Measurements from ENCODE around the gene FOXQ1. TPM values are rescaled to one million over a fixed set of nuclear protein-coding genes. Genes with fewer than 3 reads are reported as not detected.
"Not testable (repeated sequence)": the region's sequence is repeated elsewhere in the genome, so short reads cannot be mapped to it uniquely, and the experiment has no call there.

Gene FOXQ1
- total and polyA plus RNA-seq, 4 donors: 0.28 to 1.1 TPM; not detected in 2

GRCh38 chr6:1317302-1317815 is 5.5 kb downstream of the FOXQ1 start:
- no peak for TF ChIP-seq FOXA2 (IDR thresholded peaks at IDR 0.05)
- no peak for TF ChIP-seq JUND (IDR thresholded peaks at IDR 0.05)
- TF ChIP-seq TAF1 (conservative IDR thresholded peaks at IDR 0.05): no peak
- no peak overlapping the region for H3K4me3 ChIP-seq (ENCODE audit: low read depth in 1 of 3, low read length in 3 of 3)
- no peak overlapping the region for H3K27ac ChIP-seq (ENCODE audit: low read depth in 1 of 2, low read length in 2 of 2)
- WGBS: 61% methylated on average over 43 of the region's 43 CpGs
- peaks cover 0 to 3% (median 1%) of the 10 kb centered on the region in 4 donors for H3K27me3 ChIP-seq (ENCODE audit: control insufficient read depth in 4 of 4, insufficient read depth in 4 of 4, low read length in 3 of 4)
- DNase-seq (ENCODE audit: low spot score): no peak
- no peaks in the 10 kb centered on the region for H3K36me3 ChIP-seq (ENCODE audit: control insufficient read depth in 4 of 4, insufficient read depth in 3 of 4, low read depth in 1 of 4, low read length in 3 of 4)
- no peak overlapping the region for H3K9ac ChIP-seq (ENCODE audit: low read depth in 1 of 2, low read length in 2 of 2)
- no peaks in the 10 kb centered on the region for H3K9me3 ChIP-seq (ENCODE audit: control insufficient read depth in 4 of 4, low read length in 3 of 4)
- H3K4me1 ChIP-seq (ENCODE audit: control insufficient read depth in 4 of 4, insufficient read depth in 4 of 4, low read length in 3 of 4): peaks cover 12 to 27% (median 20%) of the 10 kb centered on the region in 4 donors

- Histone ChIP-seq H3K4me3 (ENCODE audit: low read depth in 1 of 3, low read length in 3 of 3) (no peak overlapping the region), H3K4me1 (ENCODE audit: control insufficient read depth in 4 of 4, insufficient read depth in 4 of 4, low read length in 3 of 4) (peaks cover 9 to 28% (median 20%) of the 10 kb centered on the region in 4 donors), H3K9ac (ENCODE audit: low read depth in 1 of 2, low read length in 2 of 2) (no peak overlapping the region), H3K9me3 (ENCODE audit: control insufficient read depth in 4 of 4, low read length in 3 of 4) (no peaks in the 10 kb centered on the region), H3K27me3 (ENCODE audit: control insufficient read depth in 4 of 4, insufficient read depth in 4 of 4, low read length in 3 of 4) (peaks cover 0 to 2% (median under 1%) of the 10 kb centered on the region in 4 donors), H3K27ac (ENCODE audit: low read depth in 1 of 2, low read length in 2 of 2) (no peak overlapping the region), H3K36me3 (ENCODE audit: control insufficient read depth in 4 of 4, insufficient read depth in 3 of 4, low read depth in 1 of 4, low read length in 3 of 4) (no peaks in the 10 kb centered on the region)
- TF ChIP-seq REST (IDR thresholded peaks at IDR 0.05) (no peak), FOXA2 (IDR thresholded peaks at IDR 0.05) (no peak), RAD21 (IDR thresholded peaks at IDR 0.05) (no peak), SP1 (IDR thresholded peaks at IDR 0.05) (no peak), YY1 (IDR thresholded peaks at IDR 0.05) (no peak)
- no peak for DNase-seq (ENCODE audit: low spot score)
- 75% methylated on average over 7 of the region's 7 CpGs for WGBS
Observed at GRCh38 chr6:1318036-1318435, 6.1 kb downstream of the FOXQ1 start.

DNA sequence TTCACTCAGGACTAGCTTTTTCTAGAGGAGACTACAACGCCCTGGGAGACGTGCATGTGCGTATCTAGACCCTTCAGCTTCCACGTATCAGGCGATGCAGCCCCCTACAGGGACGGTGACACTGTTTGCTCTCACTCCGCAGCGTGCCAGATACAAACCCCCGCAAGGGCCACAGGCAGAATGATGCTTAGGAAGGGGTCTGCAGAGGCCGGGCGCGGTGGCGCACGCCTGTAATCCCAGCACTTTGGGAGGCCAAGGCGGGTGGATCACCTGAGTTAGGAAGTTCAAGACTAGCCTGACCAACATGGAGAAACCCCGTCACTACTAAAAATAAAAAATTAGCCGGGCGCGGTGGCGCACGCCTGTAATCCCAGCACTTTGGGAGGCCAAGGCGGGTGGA is 6.7 kb downstream of the FOXQ1 start:
- not testable (repeated sequence) for H3K27me3 ChIP-seq (ENCODE audit: control insufficient read depth in 4 of 4, insufficient read depth in 4 of 4, low read length in 3 of 4); H3K36me3 ChIP-seq (ENCODE audit: control insufficient read depth in 4 of 4, insufficient read depth in 3 of 4, low read depth in 1 of 4, low read length in 3 of 4); H3K4me3 ChIP-seq (ENCODE audit: low read depth in 1 of 3, low read length in 3 of 3); H3K9me3 ChIP-seq (ENCODE audit: control insufficient read depth in 4 of 4, low read length in 3 of 4); DNase-seq (ENCODE audit: low spot score); H3K27ac ChIP-seq (ENCODE audit: low read depth in 1 of 2, low read length in 2 of 2); H3K9ac ChIP-seq (ENCODE audit: low read depth in 1 of 2, low read length in 2 of 2)
- 86% methylated on average over 15 of the region's 22 CpGs for WGBS
- H3K4me1 ChIP-seq (ENCODE audit: control insufficient read depth in 4 of 4, insufficient read depth in 4 of 4, low read length in 3 of 4): peaks cover 5 to 27% (median 19%) of the 10 kb centered on the region in 4 donors

- TF ChIP-seq GABPA (IDR thresholded peaks at IDR 0.05 in 1 of 2, conservative IDR thresholded peaks at IDR 0.05 in 1 of 2): no peak
- TF ChIP-seq, protein P1, sequence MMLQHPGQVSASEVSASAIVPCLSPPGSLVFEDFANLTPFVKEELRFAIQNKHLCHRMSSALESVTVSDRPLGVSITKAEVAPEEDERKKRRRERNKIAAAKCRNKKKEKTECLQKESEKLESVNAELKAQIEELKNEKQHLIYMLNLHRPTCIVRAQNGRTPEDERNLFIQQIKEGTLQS (IDR thresholded peaks at IDR 0.05): no peak
- TF ChIP-seq JUND (IDR thresholded peaks at IDR 0.05): no peak
- TF ChIP-seq HNF4G (IDR thresholded peaks at IDR 0.05): no peak
- TF ChIP-seq YY1 (IDR thresholded peaks at IDR 0.05): no peak
- TF ChIP-seq CTCF (IDR thresholded peaks at IDR 0.05; ENCODE audit: low read depth, low read length, missing input control): no peak
- TF ChIP-seq SP1 (IDR thresholded peaks at IDR 0.05): no peak
- TF ChIP-seq MAX (IDR thresholded peaks at IDR 0.05): no peak
- no peak for TF ChIP-seq RAD21 (IDR thresholded peaks at IDR 0.05)
- TF ChIP-seq TAF1 (conservative IDR thresholded peaks at IDR 0.05): no peak
- Histone ChIP-seq H3K9me3 (ENCODE audit: control insufficient read depth in 4 of 4, low read length in 3 of 4) (no peaks in the 10 kb centered on the region), H3K27me3 (ENCODE audit: control insufficient read depth in 4 of 4, insufficient read depth in 4 of 4, low read length in 3 of 4) (no peaks in the 10 kb centered on the region), H3K9ac (ENCODE audit: low read depth in 1 of 2, low read length in 2 of 2) (no peak overlapping the region), H3K36me3 (ENCODE audit: control insufficient read depth in 4 of 4, insufficient read depth in 3 of 4, low read depth in 1 of 4, low read length in 3 of 4) (no peaks in the 10 kb centered on the region), H3K27ac (ENCODE audit: low read depth in 1 of 2, low read length in 2 of 2) (no peak overlapping the region), H3K4me3 (ENCODE audit: low read depth in 1 of 3, low read length in 3 of 3) (no peak overlapping the region), H3K4me1 (ENCODE audit: control insufficient read depth in 4 of 4, insufficient read depth in 4 of 4, low read length in 3 of 4) (peaks cover 2 to 18% (median 13%) of the 10 kb centered on the region in 4 donors)
- DNase-seq (ENCODE audit: low spot score): no peak
- 7% methylated on average over 4 of the region's 4 CpGs for WGBS
Observed at GRCh38 chr6:1321738-1322137, 9.8 kb downstream of the FOXQ1 start.
